PC-9 (cell line): ENCODE measurements around the gene ARHGAP32.

Source experiments
- CTCF ChIP-seq: fragments of 200-600 bp; sonication (generic); conservative IDR thresholded peaks from 2 replicates; pipeline ENCODE4 v1.6.1; 2017; ENCODE audit warnings: mixed run types, antibody characterized with exemption, mild to moderate bottlenecking, moderate library complexity
- EZH2 ChIP-seq: fragments of 200-600 bp; sonication (generic); IDR thresholded peaks from 2 replicates; pipeline ENCODE4 v1.8.0; 2017; ENCODE audit warnings: antibody characterized with exemption, low read depth

- TF ChIP-seq CTCF (no peak), EZH2 (no peak)
Observed at GRCh38 chr11:128933481-128934178, 258.5 kb downstream of the ARHGAP32 start.
